ENCODE measurements around the gene ANXA5. TPM values are rescaled to one million over a fixed set of nuclear protein-coding genes. Genes with fewer than 3 reads are reported as not detected.

ANXA5 gene
- total and polyA plus RNA-seq, 2 experiments from 2014 or later, result 129 to 181 TPM

DNA sequence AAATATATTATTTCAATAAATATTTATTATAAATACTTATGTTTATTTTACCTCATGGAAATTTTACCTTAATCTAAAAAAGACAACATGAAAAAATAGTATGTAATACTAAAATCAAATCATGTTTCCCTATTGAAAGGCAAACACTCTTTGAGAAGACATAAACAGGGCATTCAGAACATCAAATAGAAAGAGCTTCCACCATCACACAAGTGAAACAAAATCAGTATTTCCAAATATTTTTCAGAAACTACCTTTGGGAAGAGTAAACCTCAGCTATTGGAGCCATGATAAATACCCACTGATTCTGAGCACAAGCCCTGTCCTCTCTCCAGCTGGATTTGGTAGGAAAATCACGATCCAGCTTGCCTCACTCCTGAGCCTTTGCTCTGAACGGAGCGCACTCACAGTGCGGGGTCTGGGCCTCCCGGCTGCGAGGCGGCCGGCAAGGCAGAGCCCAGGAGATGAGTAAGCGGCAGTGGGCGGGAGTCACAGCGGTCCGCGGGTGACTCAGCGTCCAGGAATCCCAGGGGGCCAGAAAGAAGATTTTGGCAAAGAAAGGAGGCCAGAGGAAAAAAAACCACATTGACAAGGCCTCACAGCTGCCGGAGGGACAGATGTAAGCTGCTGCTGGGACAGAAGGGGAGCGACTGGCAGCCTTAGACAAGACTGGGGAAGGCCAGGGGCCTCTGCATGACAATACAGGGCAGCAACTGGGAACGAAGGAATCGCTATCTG lies 14.7 kb upstream of the ANXA5 start:
- H4K20me1 ChIP-seq (replicated peaks; ENCODE audit: insufficient read depth), result no peaks in the 10 kb centered on the region
- peak overlapping the region; percentile 88 for H2AFZ ChIP-seq
- H3K9me3 Mint-ChIP-seq, result no peaks in the 10 kb centered on the region
- peak overlapping the region; percentile 46 for H3K4me3 ChIP-seq
- H3K4me2 ChIP-seq, result peak overlapping the region; percentile 77
- no peaks in the 10 kb centered on the region for H3K36me3 ChIP-seq (ENCODE audit: insufficient read depth)
- H3K4me1 ChIP-seq (ENCODE audit: insufficient read depth), result peaks cover 12% of the 10 kb centered on the region
- H3K79me2 ChIP-seq (replicated peaks; ENCODE audit: insufficient read depth), result no peaks in the 10 kb centered on the region
- peaks cover 20% of the 10 kb centered on the region for H3K4me1 Mint-ChIP-seq
- peaks cover 6% of the 10 kb centered on the region for H3K27me3 Mint-ChIP-seq (ENCODE audit: insufficient read depth, low read depth, poor library complexity)
- peak overlapping the region; percentile 84 for H3K27ac Mint-ChIP-seq
- H3K36me3 Mint-ChIP-seq (ENCODE audit: low read depth), result no peaks in the 10 kb centered on the region
- peak; percentile 100 for ATAC-seq
- H3K9me2 ChIP-seq (ENCODE audit: insufficient read depth), result no peaks in the 10 kb centered on the region
- H3K27me3 ChIP-seq (ENCODE audit: insufficient read depth), result no peaks in the 10 kb centered on the region
- peak overlapping the region; percentile 88 for H3K27ac ChIP-seq (ENCODE audit: low read depth)
- no peaks in the 10 kb centered on the region for H3F3A ChIP-seq (replicated peaks; ENCODE audit: low read depth)
- peak; percentile 93 for DNase-seq (ENCODE audit: low spot score)
- peak overlapping the region; percentile 56 for H3K4me3 Mint-ChIP-seq
- no peak for TF ChIP-seq NANOG (IDR thresholded peaks at IDR 0.05; ENCODE audit: borderline replicate concordance)
- TF ChIP-seq, protein P1, sequence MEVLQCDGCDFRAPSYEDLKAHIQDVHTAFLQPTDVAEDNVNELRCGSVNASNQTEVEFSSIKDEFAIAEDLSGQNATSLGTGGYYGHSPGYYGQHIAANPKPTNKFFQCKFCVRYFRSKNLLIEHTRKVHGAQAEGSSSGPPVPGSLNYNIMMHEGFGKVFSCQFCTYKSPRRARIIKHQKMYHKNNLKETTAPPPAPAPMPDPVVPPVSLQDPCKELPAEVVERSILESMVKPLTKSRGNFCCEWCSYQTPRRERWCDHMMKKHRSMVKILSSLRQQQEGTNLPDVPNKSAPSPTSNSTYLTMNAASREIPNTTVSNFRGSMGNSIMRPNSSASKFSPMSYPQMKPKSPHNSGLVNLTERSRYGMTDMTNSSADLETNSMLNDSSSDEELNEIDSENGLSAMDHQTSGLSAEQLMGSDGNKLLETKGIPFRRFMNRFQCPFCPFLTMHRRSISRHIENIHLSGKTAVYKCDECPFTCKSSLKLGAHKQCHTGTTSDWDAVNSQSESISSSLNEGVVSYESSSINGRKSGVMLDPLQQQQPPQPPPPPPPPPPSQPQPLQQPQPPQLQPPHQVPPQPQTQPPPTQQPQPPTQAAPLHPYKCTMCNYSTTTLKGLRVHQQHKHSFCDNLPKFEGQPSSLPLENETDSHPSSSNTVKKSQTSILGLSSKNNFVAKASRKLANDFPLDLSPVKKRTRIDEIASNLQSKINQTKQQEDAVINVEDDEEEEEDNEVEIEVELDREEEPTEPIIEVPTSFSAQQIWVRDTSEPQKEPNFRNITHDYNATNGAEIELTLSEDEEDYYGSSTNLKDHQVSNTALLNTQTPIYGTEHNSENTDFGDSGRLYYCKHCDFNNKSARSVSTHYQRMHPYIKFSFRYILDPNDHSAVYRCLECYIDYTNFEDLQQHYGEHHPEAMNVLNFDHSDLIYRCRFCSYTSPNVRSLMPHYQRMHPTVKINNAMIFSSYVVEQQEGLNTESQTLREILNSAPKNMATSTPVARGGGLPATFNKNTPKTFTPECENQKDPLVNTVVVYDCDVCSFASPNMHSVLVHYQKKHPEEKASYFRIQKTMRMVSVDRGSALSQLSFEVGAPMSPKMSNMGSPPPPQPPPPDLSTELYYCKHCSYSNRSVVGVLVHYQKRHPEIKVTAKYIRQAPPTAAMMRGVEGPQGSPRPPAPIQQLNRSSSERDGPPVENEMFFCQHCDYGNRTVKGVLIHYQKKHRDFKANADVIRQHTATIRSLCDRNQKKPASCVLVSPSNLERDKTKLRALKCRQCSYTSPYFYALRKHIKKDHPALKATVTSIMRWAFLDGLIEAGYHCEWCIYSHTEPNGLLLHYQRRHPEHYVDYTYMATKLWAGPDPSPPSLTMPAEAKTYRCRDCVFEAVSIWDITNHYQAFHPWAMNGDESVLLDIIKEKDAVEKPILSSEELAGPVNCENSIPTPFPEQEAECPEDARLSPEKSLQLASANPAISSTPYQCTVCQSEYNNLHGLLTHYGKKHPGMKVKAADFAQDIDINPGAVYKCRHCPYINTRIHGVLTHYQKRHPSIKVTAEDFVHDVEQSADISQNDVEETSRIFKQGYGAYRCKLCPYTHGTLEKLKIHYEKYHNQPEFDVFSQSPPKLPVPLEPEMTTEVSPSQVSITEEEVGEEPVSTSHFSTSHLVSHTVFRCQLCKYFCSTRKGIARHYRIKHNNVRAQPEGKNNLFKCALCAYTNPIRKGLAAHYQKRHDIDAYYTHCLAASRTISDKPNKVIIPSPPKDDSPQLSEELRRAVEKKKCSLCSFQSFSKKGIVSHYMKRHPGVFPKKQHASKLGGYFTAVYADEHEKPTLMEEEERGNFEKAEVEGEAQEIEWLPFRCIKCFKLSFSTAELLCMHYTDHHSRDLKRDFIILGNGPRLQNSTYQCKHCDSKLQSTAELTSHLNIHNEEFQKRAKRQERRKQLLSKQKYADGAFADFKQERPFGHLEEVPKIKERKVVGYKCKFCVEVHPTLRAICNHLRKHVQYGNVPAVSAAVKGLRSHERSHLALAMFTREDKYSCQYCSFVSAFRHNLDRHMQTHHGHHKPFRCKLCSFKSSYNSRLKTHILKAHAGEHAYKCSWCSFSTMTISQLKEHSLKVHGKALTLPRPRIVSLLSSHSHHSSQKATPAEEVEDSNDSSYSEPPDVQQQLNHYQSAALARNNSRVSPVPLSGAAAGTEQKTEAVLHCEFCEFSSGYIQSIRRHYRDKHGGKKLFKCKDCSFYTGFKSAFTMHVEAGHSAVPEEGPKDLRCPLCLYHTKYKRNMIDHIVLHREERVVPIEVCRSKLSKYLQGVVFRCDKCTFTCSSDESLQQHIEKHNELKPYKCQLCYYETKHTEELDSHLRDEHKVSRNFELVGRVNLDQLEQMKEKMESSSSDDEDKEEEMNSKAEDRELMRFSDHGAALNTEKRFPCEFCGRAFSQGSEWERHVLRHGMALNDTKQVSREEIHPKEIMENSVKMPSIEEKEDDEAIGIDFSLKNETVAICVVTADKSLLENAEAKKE (CRISPR knock-in tag; IDR thresholded peaks at IDR 0.05), result peak; percentile 3; the same call in 1 of the 2 replicates
- no peak for TF ChIP-seq JUNB (IDR thresholded peaks at IDR 0.05; ENCODE audit: unreplicated experiment)
- TF ChIP-seq ZNF114 (CRISPR knock-in tag; IDR thresholded peaks at IDR 0.05), result 0 out of 2 replicates have a peak, but pooled peaks have one; percentile 62
- no peak for TF ChIP-seq EZH2 (IDR thresholded peaks at IDR 0.05; ENCODE audit: low read depth, unreplicated experiment)
- TF ChIP-seq, protein P2, sequence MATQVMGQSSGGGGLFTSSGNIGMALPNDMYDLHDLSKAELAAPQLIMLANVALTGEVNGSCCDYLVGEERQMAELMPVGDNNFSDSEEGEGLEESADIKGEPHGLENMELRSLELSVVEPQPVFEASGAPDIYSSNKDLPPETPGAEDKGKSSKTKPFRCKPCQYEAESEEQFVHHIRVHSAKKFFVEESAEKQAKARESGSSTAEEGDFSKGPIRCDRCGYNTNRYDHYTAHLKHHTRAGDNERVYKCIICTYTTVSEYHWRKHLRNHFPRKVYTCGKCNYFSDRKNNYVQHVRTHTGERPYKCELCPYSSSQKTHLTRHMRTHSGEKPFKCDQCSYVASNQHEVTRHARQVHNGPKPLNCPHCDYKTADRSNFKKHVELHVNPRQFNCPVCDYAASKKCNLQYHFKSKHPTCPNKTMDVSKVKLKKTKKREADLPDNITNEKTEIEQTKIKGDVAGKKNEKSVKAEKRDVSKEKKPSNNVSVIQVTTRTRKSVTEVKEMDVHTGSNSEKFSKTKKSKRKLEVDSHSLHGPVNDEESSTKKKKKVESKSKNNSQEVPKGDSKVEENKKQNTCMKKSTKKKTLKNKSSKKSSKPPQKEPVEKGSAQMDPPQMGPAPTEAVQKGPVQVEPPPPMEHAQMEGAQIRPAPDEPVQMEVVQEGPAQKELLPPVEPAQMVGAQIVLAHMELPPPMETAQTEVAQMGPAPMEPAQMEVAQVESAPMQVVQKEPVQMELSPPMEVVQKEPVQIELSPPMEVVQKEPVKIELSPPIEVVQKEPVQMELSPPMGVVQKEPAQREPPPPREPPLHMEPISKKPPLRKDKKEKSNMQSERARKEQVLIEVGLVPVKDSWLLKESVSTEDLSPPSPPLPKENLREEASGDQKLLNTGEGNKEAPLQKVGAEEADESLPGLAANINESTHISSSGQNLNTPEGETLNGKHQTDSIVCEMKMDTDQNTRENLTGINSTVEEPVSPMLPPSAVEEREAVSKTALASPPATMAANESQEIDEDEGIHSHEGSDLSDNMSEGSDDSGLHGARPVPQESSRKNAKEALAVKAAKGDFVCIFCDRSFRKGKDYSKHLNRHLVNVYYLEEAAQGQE (IDR thresholded peaks at IDR 0.05; ENCODE audit: unreplicated experiment), result no peak
- peak; percentile 52; the same call in 1 of the 2 replicates for TF ChIP-seq POLR2AphosphoS5 (IDR thresholded peaks at IDR 0.05; ENCODE audit: low read depth)
